GM23338 (cell line): ENCODE measurements around the gene XPC. TPM values are rescaled to one million over a fixed set of nuclear protein-coding genes. Genes with fewer than 3 reads are reported as not detected.

ENCODE experiments used
- ATAC-seq: fragments of 200-7000 bp; cut with Tn5 transposase; 3 replicates; pipeline ENCODE4 v1.9.1; 2020
- DNase-seq: peaks from one replicate; pipeline ENCODE4 v3.0.0-alpha.2; 2015; ENCODE audit warnings: low spot score
- H2AFZ ChIP-seq: fragments of 200-600 bp; sonication (generic); 2 replicates; pipeline ENCODE4 v1.8.0; 2016; ENCODE audit warnings: antibody characterized with exemption, mild to moderate bottlenecking, moderate library complexity
- H3F3A ChIP-seq: fragments of 200-600 bp; sonication (generic); replicated peaks from 2 replicates; pipeline ENCODE4 v1.8.0; 2017; ENCODE audit warnings: antibody characterized with exemption, mixed run types, low read depth
- H3K27ac ChIP-seq: fragments of 200-600 bp; sonication (generic); 2 replicates; pipeline ENCODE4 v1.6.1; 2016; ENCODE audit warnings: low read depth
- H3K27me3 ChIP-seq: fragments of 200-600 bp; sonication (generic); 2 replicates; pipeline ENCODE4 v1.8.0; 2016; ENCODE audit warnings: mild to moderate bottlenecking, mixed run types, moderate library complexity; ENCODE audit not compliant: insufficient read depth
- H3K36me3 ChIP-seq: fragments of 200-600 bp; sonication (generic); 2 replicates; pipeline ENCODE4 v1.8.0; 2016; ENCODE audit warnings: mild to moderate bottlenecking; ENCODE audit not compliant: insufficient read depth
- H3K4me1 ChIP-seq: fragments of 200-600 bp; sonication (generic); 2 replicates; pipeline ENCODE4 v1.8.0; 2016; ENCODE audit warnings: mild to moderate bottlenecking, moderate library complexity; ENCODE audit not compliant: insufficient read depth
- H3K4me2 ChIP-seq: fragments of 200-600 bp; sonication (generic); 2 replicates; pipeline ENCODE4 v1.7.1; 2017; ENCODE audit warnings: mixed run types
- H3K4me3 ChIP-seq: fragments of 200-600 bp; sonication (generic); 2 replicates; pipeline ENCODE4 v1.6.1; 2016; ENCODE audit warnings: mixed run types
- H3K79me2 ChIP-seq: fragments of 200-600 bp; sonication (generic); replicated peaks from 2 replicates; pipeline ENCODE4 v1.8.0; 2017; ENCODE audit warnings: mild to moderate bottlenecking; ENCODE audit not compliant: insufficient read depth
- H3K9me2 ChIP-seq: fragments of 200-600 bp; sonication (generic); 2 replicates; pipeline ENCODE4 v1.8.0; 2017; ENCODE audit not compliant: insufficient read depth
- H4K20me1 ChIP-seq: fragments of 200-600 bp; sonication (generic); replicated peaks from 2 replicates; pipeline ENCODE4 v1.8.0; 2017; ENCODE audit warnings: mild to moderate bottlenecking; ENCODE audit not compliant: insufficient read depth
- H3K27ac Mint-ChIP-seq: 2 replicates; pipeline ENCODE4 v1.8.0; 2020; ENCODE audit warnings: inconsistent platforms, mild to moderate bottlenecking, moderate library complexity, mixed read lengths
- H3K27me3 Mint-ChIP-seq: 3 replicates; pipeline ENCODE4 v1.8.0; 2022; ENCODE audit warnings: low read depth, mild to moderate bottlenecking, moderate library complexity, mixed read lengths, inconsistent platforms; ENCODE audit not compliant: insufficient read depth, poor library complexity
- H3K36me3 Mint-ChIP-seq: 3 replicates; pipeline ENCODE4 v1.8.0; 2021; ENCODE audit warnings: low read depth, mild to moderate bottlenecking, inconsistent platforms, moderate library complexity, mixed read lengths
- H3K4me1 Mint-ChIP-seq: 3 replicates; pipeline ENCODE4 v1.8.0; 2020; ENCODE audit warnings: mild to moderate bottlenecking, inconsistent platforms, mixed read lengths
- H3K4me3 Mint-ChIP-seq: 3 replicates; pipeline ENCODE4 v1.8.0; 2021; ENCODE audit warnings: moderate library complexity, mild to moderate bottlenecking, inconsistent platforms, mixed read lengths
- H3K9me3 Mint-ChIP-seq: 3 replicates; pipeline ENCODE4 v1.8.0; 2020; ENCODE audit warnings: moderate library complexity, mild to moderate bottlenecking, inconsistent platforms, mixed read lengths
- CTCF ChIP-seq, 2 experiments: fragments of 200-600 bp in 1 of 2; sonication (generic) in 1 of 2; conservative IDR thresholded peaks; 2 replicates each; pipeline versions ENCODE4 v1.5.1 to v1.6.1; 2016 to 2017; ENCODE audit warnings: antibody characterized with exemption in 2 of 2, low read depth in 2 of 2, mild to moderate bottlenecking in 2 of 2, moderate library complexity in 1 of 2
- ETS1 ChIP-seq: IDR thresholded peaks from 2 replicates; pipeline ENCODE4 v1.6.1; 2016; ENCODE audit warnings: antibody characterized with exemption
- EZH2 ChIP-seq: fragments of 200-600 bp; sonication (generic); IDR thresholded peaks from one replicate; pipeline ENCODE4 v1.8.0; 2017; ENCODE audit warnings: antibody characterized with exemption, mild to moderate bottlenecking, low read depth; ENCODE audit not compliant: unreplicated experiment
- JUNB ChIP-seq: IDR thresholded peaks from one replicate; pipeline ENCODE4 v1.6.1; 2016; ENCODE audit warnings: antibody characterized with exemption; ENCODE audit not compliant: unreplicated experiment
- NANOG ChIP-seq: IDR thresholded peaks from 2 replicates; pipeline ENCODE4 v1.6.1; 2016; ENCODE audit warnings: antibody characterized with exemption, borderline replicate concordance
- POLR2AphosphoS5 ChIP-seq: IDR thresholded peaks from 2 replicates; pipeline ENCODE4 v1.6.1; 2016; ENCODE audit warnings: antibody characterized with exemption, low read depth
- STAT1 ChIP-seq: IDR thresholded peaks from one replicate; pipeline ENCODE4 v1.6.1; 2016; ENCODE audit warnings: antibody characterized with exemption; ENCODE audit not compliant: unreplicated experiment
- ZNF114 ChIP-seq: fragments of 250-450 bp; sonication (Bioruptor Pico); IDR thresholded peaks from 2 replicates; pipeline ENCODE4 v1.5.0; 2020; ENCODE audit warnings: mild to moderate bottlenecking, moderate library complexity
- ZNF331 ChIP-seq: fragments of 250-450 bp; sonication (Bioruptor Pico); IDR thresholded peaks from 2 replicates; pipeline ENCODE4 v1.5.0; 2020; ENCODE audit warnings: low read depth, mild to moderate bottlenecking, moderate library complexity
- ZNF462 ChIP-seq: fragments of 250-450 bp; sonication (Bioruptor Pico); IDR thresholded peaks from 2 replicates; pipeline ENCODE4 v1.5.0; 2020; ENCODE audit warnings: mild to moderate bottlenecking, moderate library complexity
- polyA plus RNA-seq: library from polyadenylated mRNA; unstranded; fragments of >200 nt; fragmentation: Nextera tagmentation; extraction: Ambion mirVana; gene quantifications from 2 replicates; pipeline ENCODE4 v1.2.1, GENCODE V29; 2016
- total RNA-seq: library from RNA; depleted of rRNA; stranded (reverse); fragments of >200 nt; shearing (Covaris generic); gene quantifications from 2 replicates; pipeline ENCODE4 v1.2.3, GENCODE V29; 2014

XPC gene
- total and polyA plus RNA-seq, 2 experiments from 2014 or later, result 34.9 to 41.5 TPM

GRCh38 chr3:14169871-14170270, 8.5 kb downstream of the XPC start (continued):
- TF ChIP-seq CTCF (conservative IDR thresholded peaks at IDR 0.05; ENCODE audit: low read depth in 2 of 2) (no peak), EZH2 (no peak)

- peaks cover 3% of the 10 kb centered on the region; the same call in 1 of the 2 replicates for H4K20me1 ChIP-seq
- H3K4me1 ChIP-seq, result no peaks in the 10 kb centered on the region
- H3K27me3 ChIP-seq, result no peaks in the 10 kb centered on the region
- no peak overlapping the region for H3K27ac Mint-ChIP-seq
- H3K27me3 Mint-ChIP-seq, result peaks cover 2% of the 10 kb centered on the region
- no peak overlapping the region for H2AFZ ChIP-seq
- H3K27ac ChIP-seq, result no peak overlapping the region
- no peaks in the 10 kb centered on the region for H3F3A ChIP-seq
- peaks cover 44% of the 10 kb centered on the region for H3K36me3 ChIP-seq
- no peaks in the 10 kb centered on the region for H3K9me3 Mint-ChIP-seq
- H3K9me2 ChIP-seq, result no peaks in the 10 kb centered on the region
- DNase-seq (no peak), ATAC-seq (no peak)
- H3K4me3 Mint-ChIP-seq, result no peak overlapping the region
- H3K4me2 ChIP-seq, result no peak overlapping the region
- no peak overlapping the region for H3K4me3 ChIP-seq
- H3K4me1 Mint-ChIP-seq, result no peaks in the 10 kb centered on the region
- H3K36me3 Mint-ChIP-seq, result peaks cover 70% of the 10 kb centered on the region
- peaks cover 7% of the 10 kb centered on the region for H3K79me2 ChIP-seq
- TF ChIP-seq EZH2 (no peak), ETS1 (no peak), JUNB (no peak), ZNF462 (CRISPR knock-in tag) (no peak), POLR2AphosphoS5 (no peak), ZNF114 (CRISPR knock-in tag) (no peak), ZNF331 (CRISPR knock-in tag) (no peak), CTCF (conservative IDR thresholded peaks at IDR 0.05; ENCODE audit: low read depth in 2 of 2) (no peak), STAT1 (no peak), NANOG (no peak)
Measured at GRCh38 chr3:14169435-14169834, 9.0 kb downstream of the XPC start.
